ENCODE results near the gene ERICH6B.

The ERICH6B gene

DNA sequence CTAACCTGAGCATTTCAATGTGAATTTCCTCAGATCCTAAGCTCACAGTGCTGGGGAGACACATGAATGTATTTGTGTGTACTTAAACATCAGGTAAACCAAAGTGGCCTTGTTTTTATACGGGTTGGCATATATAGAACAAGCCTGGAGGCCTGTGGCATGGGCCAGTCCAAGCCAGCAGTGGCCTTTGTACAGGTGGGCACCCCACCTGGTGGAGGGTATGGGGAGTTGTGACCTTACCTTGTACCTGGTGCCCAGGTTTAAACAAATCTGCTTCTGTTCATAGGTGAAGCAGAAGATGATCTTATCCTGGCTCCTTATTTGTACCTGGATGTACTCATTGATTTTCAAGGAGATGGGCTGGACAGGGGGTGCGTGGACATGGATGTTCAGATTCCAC lies 71.0 kb downstream of the ERICH6B start:
- TF ChIP-seq RAD21 (IDR thresholded peaks at IDR 0.05; ENCODE audit: low read depth): peak; percentile 32; the same call in 1 of the 2 replicates
- no peak for TF ChIP-seq ZBTB7A (IDR thresholded peaks at IDR 0.05; ENCODE audit: low read depth)

DNA sequence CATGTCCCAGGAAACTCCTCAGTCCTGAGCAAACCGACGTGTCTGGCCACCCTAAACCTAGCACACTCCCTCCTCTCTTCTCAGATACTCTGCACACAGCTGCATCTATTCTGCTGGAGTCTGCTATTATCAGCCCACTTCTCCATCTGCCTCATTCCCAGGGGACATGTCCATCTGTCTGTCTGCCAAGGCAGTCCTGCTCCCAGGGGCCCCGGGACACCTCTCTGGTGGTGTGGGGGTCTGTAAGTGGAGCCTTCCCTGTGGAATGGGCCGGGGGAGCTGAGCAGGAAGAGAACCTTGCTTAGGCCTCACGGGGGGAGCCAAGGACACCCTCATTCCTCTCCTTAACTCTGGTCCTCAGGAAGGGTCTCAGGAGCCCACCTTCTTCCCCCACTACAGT lies 72.7 kb downstream of the ERICH6B start:
- TF ChIP-seq YY1 (IDR thresholded peaks at IDR 0.05; ENCODE audit: low read depth): no peak
- TF ChIP-seq CREB1 (IDR thresholded peaks at IDR 0.05; ENCODE audit: low read depth): no peak
- TF ChIP-seq TEAD4 (IDR thresholded peaks at IDR 0.05): no peak
- no peak for TF ChIP-seq ZBTB7A (IDR thresholded peaks at IDR 0.05; ENCODE audit: low read depth)
- TF ChIP-seq RAD21 (IDR thresholded peaks at IDR 0.05; ENCODE audit: low read depth): no peak
- no peak for TF ChIP-seq EP300 (IDR thresholded peaks at IDR 0.05; ENCODE audit: borderline replicate concordance)
- TF ChIP-seq EGR1 (IDR thresholded peaks at IDR 0.05): no peak
- TF ChIP-seq, protein P1, sequence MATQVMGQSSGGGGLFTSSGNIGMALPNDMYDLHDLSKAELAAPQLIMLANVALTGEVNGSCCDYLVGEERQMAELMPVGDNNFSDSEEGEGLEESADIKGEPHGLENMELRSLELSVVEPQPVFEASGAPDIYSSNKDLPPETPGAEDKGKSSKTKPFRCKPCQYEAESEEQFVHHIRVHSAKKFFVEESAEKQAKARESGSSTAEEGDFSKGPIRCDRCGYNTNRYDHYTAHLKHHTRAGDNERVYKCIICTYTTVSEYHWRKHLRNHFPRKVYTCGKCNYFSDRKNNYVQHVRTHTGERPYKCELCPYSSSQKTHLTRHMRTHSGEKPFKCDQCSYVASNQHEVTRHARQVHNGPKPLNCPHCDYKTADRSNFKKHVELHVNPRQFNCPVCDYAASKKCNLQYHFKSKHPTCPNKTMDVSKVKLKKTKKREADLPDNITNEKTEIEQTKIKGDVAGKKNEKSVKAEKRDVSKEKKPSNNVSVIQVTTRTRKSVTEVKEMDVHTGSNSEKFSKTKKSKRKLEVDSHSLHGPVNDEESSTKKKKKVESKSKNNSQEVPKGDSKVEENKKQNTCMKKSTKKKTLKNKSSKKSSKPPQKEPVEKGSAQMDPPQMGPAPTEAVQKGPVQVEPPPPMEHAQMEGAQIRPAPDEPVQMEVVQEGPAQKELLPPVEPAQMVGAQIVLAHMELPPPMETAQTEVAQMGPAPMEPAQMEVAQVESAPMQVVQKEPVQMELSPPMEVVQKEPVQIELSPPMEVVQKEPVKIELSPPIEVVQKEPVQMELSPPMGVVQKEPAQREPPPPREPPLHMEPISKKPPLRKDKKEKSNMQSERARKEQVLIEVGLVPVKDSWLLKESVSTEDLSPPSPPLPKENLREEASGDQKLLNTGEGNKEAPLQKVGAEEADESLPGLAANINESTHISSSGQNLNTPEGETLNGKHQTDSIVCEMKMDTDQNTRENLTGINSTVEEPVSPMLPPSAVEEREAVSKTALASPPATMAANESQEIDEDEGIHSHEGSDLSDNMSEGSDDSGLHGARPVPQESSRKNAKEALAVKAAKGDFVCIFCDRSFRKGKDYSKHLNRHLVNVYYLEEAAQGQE (IDR thresholded peaks at IDR 0.05; ENCODE audit: low read depth): no peak
- TF ChIP-seq, protein P2, sequence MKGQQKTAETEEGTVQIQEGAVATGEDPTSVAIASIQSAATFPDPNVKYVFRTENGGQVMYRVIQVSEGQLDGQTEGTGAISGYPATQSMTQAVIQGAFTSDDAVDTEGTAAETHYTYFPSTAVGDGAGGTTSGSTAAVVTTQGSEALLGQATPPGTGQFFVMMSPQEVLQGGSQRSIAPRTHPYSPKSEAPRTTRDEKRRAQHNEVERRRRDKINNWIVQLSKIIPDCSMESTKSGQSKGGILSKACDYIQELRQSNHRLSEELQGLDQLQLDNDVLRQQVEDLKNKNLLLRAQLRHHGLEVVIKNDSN (IDR thresholded peaks at IDR 0.05): no peak
- TF ChIP-seq NFIC (IDR thresholded peaks at IDR 0.05): no peak
- TF ChIP-seq CEBPB (IDR thresholded peaks at IDR 0.05): no peak
- TF ChIP-seq TAF1 (IDR thresholded peaks at IDR 0.05; ENCODE audit: low read depth): no peak
- TF ChIP-seq TCF12 (IDR thresholded peaks at IDR 0.05; ENCODE audit: low read depth): no peak

DNA sequence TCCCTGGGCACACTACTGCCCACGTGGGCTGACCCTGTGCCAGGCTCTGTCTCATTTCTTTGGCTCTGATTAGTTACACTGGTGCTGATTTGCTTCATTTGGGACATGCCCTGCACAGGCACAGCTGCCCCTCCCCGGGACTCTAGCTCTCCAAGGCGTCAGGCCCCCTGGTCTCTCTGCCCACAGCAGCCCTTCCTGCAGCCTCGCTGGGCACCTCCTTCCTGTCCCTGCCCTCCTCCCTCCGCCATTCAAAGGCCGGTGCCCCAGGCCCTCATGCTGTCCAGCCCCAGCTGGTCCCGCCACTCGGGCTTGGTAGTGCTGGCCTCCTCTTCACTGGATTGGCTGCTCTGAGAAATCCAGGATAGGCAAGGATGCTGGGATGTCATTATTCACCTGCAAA lies 73.1 kb downstream of the ERICH6B start:
- TF ChIP-seq, protein P2 (IDR thresholded peaks at IDR 0.05): no peak
- TF ChIP-seq, protein P3, sequence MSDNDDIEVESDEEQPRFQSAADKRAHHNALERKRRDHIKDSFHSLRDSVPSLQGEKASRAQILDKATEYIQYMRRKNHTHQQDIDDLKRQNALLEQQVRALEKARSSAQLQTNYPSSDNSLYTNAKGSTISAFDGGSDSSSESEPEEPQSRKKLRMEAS (IDR thresholded peaks at IDR 0.05): no peak
- no peak for TF ChIP-seq TEAD4 (IDR thresholded peaks at IDR 0.05)
- TF ChIP-seq CREB1 (IDR thresholded peaks at IDR 0.05; ENCODE audit: low read depth): no peak
- TF ChIP-seq EGR1 (IDR thresholded peaks at IDR 0.05): no peak
- no peak for TF ChIP-seq NFIC (IDR thresholded peaks at IDR 0.05)
- no peak for TF ChIP-seq CEBPB (IDR thresholded peaks at IDR 0.05)
- no peak for TF ChIP-seq YY1 (IDR thresholded peaks at IDR 0.05; ENCODE audit: low read depth)

DNA sequence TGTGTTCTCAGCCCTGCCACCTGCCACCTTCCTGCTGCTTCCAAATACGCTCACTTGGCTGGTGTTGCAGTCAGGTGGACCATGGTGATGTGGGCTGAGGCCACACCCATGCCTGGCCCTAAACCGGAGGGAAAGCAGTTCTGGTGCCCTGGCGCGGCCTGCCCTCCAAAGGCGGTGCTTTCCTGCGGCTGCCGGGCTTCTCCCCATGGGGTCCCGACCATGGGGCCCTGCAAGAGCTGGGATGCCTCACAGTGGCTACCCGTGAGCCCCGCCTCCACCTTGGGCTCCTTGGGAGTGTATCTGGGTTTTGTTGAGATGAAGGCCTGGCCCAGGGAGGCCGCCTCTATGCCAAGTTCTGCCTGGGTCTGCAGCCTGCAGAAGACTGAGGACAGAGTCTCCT lies 73.7 kb downstream of the ERICH6B start:
- no peak for TF ChIP-seq NFIC (IDR thresholded peaks at IDR 0.05)
- no peak for TF ChIP-seq EP300 (IDR thresholded peaks at IDR 0.05; ENCODE audit: borderline replicate concordance)
- TF ChIP-seq FOXM1 (IDR thresholded peaks at IDR 0.05; ENCODE audit: borderline replicate concordance, low read depth): no peak
- no peak for TF ChIP-seq YY1 (IDR thresholded peaks at IDR 0.05; ENCODE audit: low read depth)
- no peak for TF ChIP-seq TCF12 (IDR thresholded peaks at IDR 0.05; ENCODE audit: low read depth)
- no peak for TF ChIP-seq CEBPB (IDR thresholded peaks at IDR 0.05)
- TF ChIP-seq RAD21 (IDR thresholded peaks at IDR 0.05; ENCODE audit: low read depth): no peak
- no peak for TF ChIP-seq ZBTB7A (IDR thresholded peaks at IDR 0.05; ENCODE audit: low read depth)
- TF ChIP-seq EGR1 (IDR thresholded peaks at IDR 0.05): no peak
- TF ChIP-seq TEAD4 (IDR thresholded peaks at IDR 0.05): no peak
- TF ChIP-seq TAF1 (IDR thresholded peaks at IDR 0.05; ENCODE audit: low read depth): no peak

DNA sequence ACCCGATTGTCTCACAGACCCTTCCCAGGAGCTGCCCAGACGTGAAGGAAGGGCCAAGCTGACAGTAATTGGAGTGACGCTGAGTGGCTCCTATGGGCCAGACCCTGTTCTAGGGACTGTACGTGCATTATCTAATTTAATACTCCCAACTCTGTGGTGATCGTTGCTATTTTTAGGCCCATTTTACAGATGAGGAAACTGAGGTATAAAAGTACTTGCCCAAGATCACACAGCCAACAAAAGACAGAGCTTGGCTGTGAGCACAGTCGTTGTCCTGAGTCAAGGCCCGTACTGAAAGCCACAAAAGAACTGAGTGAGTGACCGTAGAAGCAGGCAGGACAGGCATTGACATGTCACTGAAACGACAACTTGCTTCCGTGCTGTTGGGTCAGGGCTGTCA lies 74.7 kb downstream of the ERICH6B start:
- TF ChIP-seq CEBPB (IDR thresholded peaks at IDR 0.05) (no peak), TCF12 (IDR thresholded peaks at IDR 0.05; ENCODE audit: low read depth) (no peak), NFIC (IDR thresholded peaks at IDR 0.05) (no peak), CREB1 (IDR thresholded peaks at IDR 0.05; ENCODE audit: low read depth) (no peak), EGR1 (IDR thresholded peaks at IDR 0.05) (no peak), RAD21 (IDR thresholded peaks at IDR 0.05; ENCODE audit: low read depth) (no peak), YY1 (IDR thresholded peaks at IDR 0.05; ENCODE audit: low read depth) (no peak), TAF1 (IDR thresholded peaks at IDR 0.05; ENCODE audit: low read depth) (no peak), FOXM1 (IDR thresholded peaks at IDR 0.05; ENCODE audit: borderline replicate concordance, low read depth) (no peak), ZBTB7A (IDR thresholded peaks at IDR 0.05; ENCODE audit: low read depth) (no peak), TEAD4 (IDR thresholded peaks at IDR 0.05) (no peak), EP300 (IDR thresholded peaks at IDR 0.05; ENCODE audit: borderline replicate concordance) (no peak)
- TF ChIP-seq, protein P1 (IDR thresholded peaks at IDR 0.05; ENCODE audit: low read depth): no peak
- TF ChIP-seq, protein P3 (IDR thresholded peaks at IDR 0.05): no peak
- TF ChIP-seq, protein P2 (IDR thresholded peaks at IDR 0.05): no peak

DNA sequence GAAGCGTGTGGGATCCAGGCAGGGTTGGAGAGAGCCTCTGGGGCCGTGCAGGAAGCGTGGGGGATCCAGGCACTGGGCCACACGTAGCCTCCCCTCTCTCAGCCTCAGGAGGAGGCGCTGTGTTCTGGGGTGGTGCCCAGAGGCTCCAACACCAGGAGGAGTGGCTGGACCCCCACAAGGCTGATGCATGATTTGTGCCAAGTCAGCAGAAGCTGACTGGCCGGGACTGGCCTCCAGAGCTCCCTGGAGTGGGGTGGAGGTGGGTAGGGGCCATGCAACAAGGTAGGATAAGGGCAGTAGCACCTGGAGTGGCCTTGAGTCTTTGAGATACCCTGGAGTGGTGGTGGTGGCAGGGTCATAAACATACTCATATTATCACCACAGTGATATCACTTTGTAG lies 75.3 kb downstream of the ERICH6B start:
- TF ChIP-seq, protein P3 (IDR thresholded peaks at IDR 0.05): no peak
- TF ChIP-seq CREB1 (IDR thresholded peaks at IDR 0.05; ENCODE audit: low read depth) (no peak), TEAD4 (IDR thresholded peaks at IDR 0.05) (no peak)
